ENCODE results near the gene ABCC9.
"Not testable (repeated sequence)": the region's sequence is repeated elsewhere in the genome, so short reads cannot be mapped to it uniquely, and the experiment has no call there.

The ABCC9 gene

GRCh38 chr12:21813751-21814150, 127.5 kb downstream of the ABCC9 start:
- DNase-seq: no peak

- DNase-seq: no peak
Observed at GRCh38 chr12:21813125-21813524, 128.1 kb downstream of the ABCC9 start.

- DNase-seq: not testable (repeated sequence)
Observed at GRCh38 chr12:21812340-21812739, 128.9 kb downstream of the ABCC9 start.

GRCh38 chr12:21809100-21809499, 132.1 kb downstream of the ABCC9 start:
- DNase-seq: no peak

GRCh38 chr12:21806255-21806654, 135.0 kb downstream of the ABCC9 start:
- DNase-seq: no peak

- no peak for DNase-seq
Observed at GRCh38 chr12:21801522-21802288, 139.5 kb downstream of the ABCC9 start.

- no peak for DNase-seq
Observed at GRCh38 chr12:21800011-21800410, 141.2 kb downstream of the ABCC9 start.

GRCh38 chr12:21797539-21797938, 143.7 kb downstream of the ABCC9 start:
- DNase-seq: no peak

- DNase-seq: no peak
Observed at GRCh38 chr12:21795648-21796328, 145.4 kb downstream of the ABCC9 start.

- not testable (repeated sequence) for DNase-seq
Observed at GRCh38 chr12:21794807-21795595, 146.2 kb downstream of the ABCC9 start.

GRCh38 chr12:21789687-21790086, 151.5 kb downstream of the ABCC9 start:
- not testable (repeated sequence) for DNase-seq

GRCh38 chr12:21788089-21788983, 152.9 kb downstream of the ABCC9 start:
- no peak for DNase-seq

GRCh38 chr12:21786041-21786531, 155.1 kb downstream of the ABCC9 start:
- no peak for DNase-seq

GRCh38 chr12:21782723-21783122, 158.5 kb downstream of the ABCC9 start:
- DNase-seq: not testable (repeated sequence)

- DNase-seq: no peak
Observed at GRCh38 chr12:21780786-21781185, 160.4 kb downstream of the ABCC9 start.

- no peak for DNase-seq
Observed at GRCh38 chr12:21776175-21776574, 165.1 kb downstream of the ABCC9 start.

GRCh38 chr12:21775133-21775820, 165.9 kb downstream of the ABCC9 start:
- DNase-seq: no peak

GRCh38 chr12:21774358-21775132, 166.7 kb downstream of the ABCC9 start, which contains the start of gene KCNJ8:
Gene KCNJ8 (minus strand): TSS chr12:21774706. CDS start chr12:21773616, 1,090 bp downstream.
- DNase-seq: no peak

GRCh38 chr12:21773806-21774205, 167.4 kb downstream of the ABCC9 start:
- no peak for DNase-seq

- DNase-seq: no peak
Observed at GRCh38 chr12:21773263-21773741, 167.9 kb downstream of the ABCC9 start.

- DNase-seq: no peak
Observed at GRCh38 chr12:21771311-21771710, 169.9 kb downstream of the ABCC9 start.

Data from MV-4-11 (cell line).